ENCODE results near the gene TWNK.

DNA sequence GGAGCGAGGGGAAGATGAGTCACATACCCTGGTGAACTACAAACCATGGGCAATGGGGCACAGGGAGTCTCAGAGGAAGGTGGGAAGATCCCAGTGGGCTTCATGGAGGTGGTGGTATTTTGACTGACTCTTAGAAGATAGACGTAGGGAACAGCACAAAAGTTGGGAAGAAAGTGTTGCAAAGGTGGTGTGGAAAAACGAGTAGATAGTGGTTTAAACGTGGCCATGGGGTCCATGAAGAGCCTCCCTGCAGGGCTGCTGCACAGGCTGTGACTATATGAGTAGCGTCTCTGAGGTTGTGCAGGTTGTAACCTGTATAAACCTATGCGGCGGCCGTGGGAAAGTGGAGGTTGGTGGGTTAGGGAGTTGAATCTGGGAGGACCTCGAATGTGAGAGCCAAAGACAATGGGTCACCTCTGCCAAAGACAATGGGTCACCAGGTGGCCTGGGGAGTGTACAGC lies 26.1 kb downstream of the TWNK start:
- no peak for TF ChIP-seq FOXJ3 (CRISPR knock-in tag; IDR thresholded peaks at IDR 0.05; ENCODE audit: borderline replicate concordance)
- TF ChIP-seq ELF4 (CRISPR knock-in tag; IDR thresholded peaks at IDR 0.05; ENCODE audit: low read depth): no peak
- TF ChIP-seq, protein P1, sequence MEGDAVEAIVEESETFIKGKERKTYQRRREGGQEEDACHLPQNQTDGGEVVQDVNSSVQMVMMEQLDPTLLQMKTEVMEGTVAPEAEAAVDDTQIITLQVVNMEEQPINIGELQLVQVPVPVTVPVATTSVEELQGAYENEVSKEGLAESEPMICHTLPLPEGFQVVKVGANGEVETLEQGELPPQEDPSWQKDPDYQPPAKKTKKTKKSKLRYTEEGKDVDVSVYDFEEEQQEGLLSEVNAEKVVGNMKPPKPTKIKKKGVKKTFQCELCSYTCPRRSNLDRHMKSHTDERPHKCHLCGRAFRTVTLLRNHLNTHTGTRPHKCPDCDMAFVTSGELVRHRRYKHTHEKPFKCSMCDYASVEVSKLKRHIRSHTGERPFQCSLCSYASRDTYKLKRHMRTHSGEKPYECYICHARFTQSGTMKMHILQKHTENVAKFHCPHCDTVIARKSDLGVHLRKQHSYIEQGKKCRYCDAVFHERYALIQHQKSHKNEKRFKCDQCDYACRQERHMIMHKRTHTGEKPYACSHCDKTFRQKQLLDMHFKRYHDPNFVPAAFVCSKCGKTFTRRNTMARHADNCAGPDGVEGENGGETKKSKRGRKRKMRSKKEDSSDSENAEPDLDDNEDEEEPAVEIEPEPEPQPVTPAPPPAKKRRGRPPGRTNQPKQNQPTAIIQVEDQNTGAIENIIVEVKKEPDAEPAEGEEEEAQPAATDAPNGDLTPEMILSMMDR (IDR thresholded peaks at IDR 0.05): no peak
- no peak for TF ChIP-seq NR1H2 (CRISPR knock-in tag; IDR thresholded peaks at IDR 0.05)
- TF ChIP-seq, protein P2, sequence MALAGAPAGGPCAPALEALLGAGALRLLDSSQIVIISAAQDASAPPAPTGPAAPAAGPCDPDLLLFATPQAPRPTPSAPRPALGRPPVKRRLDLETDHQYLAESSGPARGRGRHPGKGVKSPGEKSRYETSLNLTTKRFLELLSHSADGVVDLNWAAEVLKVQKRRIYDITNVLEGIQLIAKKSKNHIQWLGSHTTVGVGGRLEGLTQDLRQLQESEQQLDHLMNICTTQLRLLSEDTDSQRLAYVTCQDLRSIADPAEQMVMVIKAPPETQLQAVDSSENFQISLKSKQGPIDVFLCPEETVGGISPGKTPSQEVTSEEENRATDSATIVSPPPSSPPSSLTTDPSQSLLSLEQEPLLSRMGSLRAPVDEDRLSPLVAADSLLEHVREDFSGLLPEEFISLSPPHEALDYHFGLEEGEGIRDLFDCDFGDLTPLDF (CRISPR knock-in tag; IDR thresholded peaks at IDR 0.05): no peak
- TF ChIP-seq IRF2 (CRISPR knock-in tag; IDR thresholded peaks at IDR 0.05; ENCODE audit: borderline replicate concordance, low read depth): no peak
- no peak for TF ChIP-seq ESRRA (CRISPR knock-in tag; IDR thresholded peaks at IDR 0.05; ENCODE audit: borderline replicate concordance)
